ENCODE data around the gene ECT2L. TPM values are rescaled to one million over a fixed set of nuclear protein-coding genes. Genes with fewer than 3 reads are reported as not detected.
A peak's percentile ranks its signal among the peaks of the same experiment; 100 is the strongest.

The ECT2L gene
- total RNA-seq (2012; rRNA removed): not detected in 2 replicates

GRCh38 chr6:138795809-138796603 is at the start of gene ECT2L:
ECT2L (plus strand) TSS chr6:138796087; CDS start chr6:138813275, 17,188 bp downstream.
- Histone ChIP-seq H3K4me3 (ENCODE audit: low read length) (peak within 1 kb of the TSS; percentile 61), H3K36me3 (ENCODE audit: insufficient read depth, low read length) (no peaks in the 10 kb centered on the region), H3K4me2 (ENCODE audit: low read length) (peak within 1 kb of the TSS; percentile 81), H3K4me1 (ENCODE audit: control insufficient read depth, insufficient read depth, low read length) (no peaks in the 10 kb centered on the region), H3K27me3 (ENCODE audit: control insufficient read depth, insufficient read depth, low read length) (no peaks in the 10 kb centered on the region), H3K9ac (ENCODE audit: low read depth, low read length) (peak within 1 kb of the TSS; percentile 48), H3K9me3 (replicated peaks; ENCODE audit: low read length) (no peaks in the 10 kb centered on the region)

GRCh38 chr6:138752017-138752416 is 43.9 kb upstream of the ECT2L start:
- no peaks in the 10 kb centered on the region for H3K27me3 ChIP-seq (ENCODE audit: control insufficient read depth, insufficient read depth, low read length)
- H3K9me3 ChIP-seq (replicated peaks; ENCODE audit: low read length): no peaks in the 10 kb centered on the region
- no peak overlapping the region for H3K4me3 ChIP-seq (ENCODE audit: low read length)
- H3K4me2 ChIP-seq (ENCODE audit: low read length): no peak overlapping the region
- no peak overlapping the region for H3K9ac ChIP-seq (ENCODE audit: low read depth, low read length)
- H3K36me3 ChIP-seq (ENCODE audit: insufficient read depth, low read length): no peaks in the 10 kb centered on the region
- H3K4me1 ChIP-seq (ENCODE audit: control insufficient read depth, insufficient read depth, low read length): no peaks in the 10 kb centered on the region

- no peaks in the 10 kb centered on the region for H3K36me3 ChIP-seq (ENCODE audit: insufficient read depth, low read length)
- H3K27me3 ChIP-seq (ENCODE audit: control insufficient read depth, insufficient read depth, low read length): no peaks in the 10 kb centered on the region
- no peaks in the 10 kb centered on the region for H3K9me3 ChIP-seq (replicated peaks; ENCODE audit: low read length)
- H3K4me3 ChIP-seq (ENCODE audit: low read length): no peak overlapping the region
- H3K9ac ChIP-seq (ENCODE audit: low read depth, low read length): no peak overlapping the region
- H3K4me2 ChIP-seq (ENCODE audit: low read length): no peak overlapping the region
- no peaks in the 10 kb centered on the region for H3K4me1 ChIP-seq (ENCODE audit: control insufficient read depth, insufficient read depth, low read length)
Observed at GRCh38 chr6:138757136-138757535, 38.8 kb upstream of the ECT2L start.

- no peak overlapping the region for H3K4me3 ChIP-seq (ENCODE audit: low read length)
- no peaks in the 10 kb centered on the region for H3K36me3 ChIP-seq (ENCODE audit: insufficient read depth, low read length)
- no peak overlapping the region for H3K4me2 ChIP-seq (ENCODE audit: low read length)
- no peaks in the 10 kb centered on the region for H3K9me3 ChIP-seq (replicated peaks; ENCODE audit: low read length)
- no peaks in the 10 kb centered on the region for H3K4me1 ChIP-seq (ENCODE audit: control insufficient read depth, insufficient read depth, low read length)
- no peaks in the 10 kb centered on the region for H3K27me3 ChIP-seq (ENCODE audit: control insufficient read depth, insufficient read depth, low read length)
- H3K9ac ChIP-seq (ENCODE audit: low read depth, low read length): no peak overlapping the region
Observed at GRCh38 chr6:138765896-138766655, 29.8 kb upstream of the ECT2L start.

- Histone ChIP-seq H3K36me3 (ENCODE audit: insufficient read depth, low read length) (no peaks in the 10 kb centered on the region), H3K27me3 (ENCODE audit: control insufficient read depth, insufficient read depth, low read length) (no peaks in the 10 kb centered on the region), H3K4me1 (ENCODE audit: control insufficient read depth, insufficient read depth, low read length) (peaks cover 7% of the 10 kb centered on the region), H3K9ac (ENCODE audit: low read depth, low read length) (no peak overlapping the region), H3K4me3 (ENCODE audit: low read length) (no peak overlapping the region), H3K9me3 (replicated peaks; ENCODE audit: low read length) (no peaks in the 10 kb centered on the region), H3K4me2 (ENCODE audit: low read length) (no peak overlapping the region)
Observed at GRCh38 chr6:138769102-138769676, 26.7 kb upstream of the ECT2L start.

GRCh38 chr6:138772596-138773176 is 23.2 kb upstream of the ECT2L start:
- no peaks in the 10 kb centered on the region for H3K9me3 ChIP-seq (replicated peaks; ENCODE audit: low read length)
- peak overlapping the region; percentile 85 for H3K4me2 ChIP-seq (ENCODE audit: low read length)
- no peaks in the 10 kb centered on the region for H3K36me3 ChIP-seq (ENCODE audit: insufficient read depth, low read length)
- H3K9ac ChIP-seq (ENCODE audit: low read depth, low read length): peak overlapping the region; percentile 85
- peaks cover 13% of the 10 kb centered on the region for H3K4me1 ChIP-seq (ENCODE audit: control insufficient read depth, insufficient read depth, low read length)
- peak overlapping the region; percentile 84 for H3K4me3 ChIP-seq (ENCODE audit: low read length)
- no peaks in the 10 kb centered on the region for H3K27me3 ChIP-seq (ENCODE audit: control insufficient read depth, insufficient read depth, low read length)

- Histone ChIP-seq H3K4me1 (ENCODE audit: control insufficient read depth, insufficient read depth, low read length) (peaks cover 13% of the 10 kb centered on the region), H3K4me3 (ENCODE audit: low read length) (peak within 1 kb of the TSS; percentile 84), H3K27me3 (ENCODE audit: control insufficient read depth, insufficient read depth, low read length) (no peaks in the 10 kb centered on the region), H3K36me3 (ENCODE audit: insufficient read depth, low read length) (no peaks in the 10 kb centered on the region), H3K9ac (ENCODE audit: low read depth, low read length) (peak within 1 kb of the TSS; percentile 85), H3K9me3 (replicated peaks; ENCODE audit: low read length) (no peaks in the 10 kb centered on the region), H3K4me2 (ENCODE audit: low read length) (peak within 1 kb of the TSS; percentile 85)
Observed at GRCh38 chr6:138773177-138774091, 22.5 kb upstream of the ECT2L start, which contains the start of gene CCDC28A. CCDC28A (plus strand) TSS chr6:138773769; CDS start chr6:138776121, 2,352 bp downstream.

- Histone ChIP-seq H3K4me2 (ENCODE audit: low read length) (peak overlapping the region; percentile 85), H3K9me3 (replicated peaks; ENCODE audit: low read length) (no peaks in the 10 kb centered on the region), H3K4me3 (ENCODE audit: low read length) (peak overlapping the region; percentile 84), H3K36me3 (ENCODE audit: insufficient read depth, low read length) (no peaks in the 10 kb centered on the region), H3K4me1 (ENCODE audit: control insufficient read depth, insufficient read depth, low read length) (peaks cover 13% of the 10 kb centered on the region), H3K27me3 (ENCODE audit: control insufficient read depth, insufficient read depth, low read length) (no peaks in the 10 kb centered on the region), H3K9ac (ENCODE audit: low read depth, low read length) (peak overlapping the region; percentile 85)
Observed at GRCh38 chr6:138774370-138774769, 21.5 kb upstream of the ECT2L start.

- Histone ChIP-seq H3K4me3 (ENCODE audit: low read length) (no peak overlapping the region), H3K27me3 (ENCODE audit: control insufficient read depth, insufficient read depth, low read length) (no peaks in the 10 kb centered on the region), H3K4me1 (ENCODE audit: control insufficient read depth, insufficient read depth, low read length) (peaks cover 13% of the 10 kb centered on the region), H3K9me3 (replicated peaks; ENCODE audit: low read length) (no peaks in the 10 kb centered on the region), H3K9ac (ENCODE audit: low read depth, low read length) (no peak overlapping the region), H3K36me3 (ENCODE audit: insufficient read depth, low read length) (no peaks in the 10 kb centered on the region), H3K4me2 (ENCODE audit: low read length) (no peak overlapping the region)
Observed at GRCh38 chr6:138776659-138777058, 19.2 kb upstream of the ECT2L start.

- no peaks in the 10 kb centered on the region for H3K27me3 ChIP-seq (ENCODE audit: control insufficient read depth, insufficient read depth, low read length)
- no peak overlapping the region for H3K9ac ChIP-seq (ENCODE audit: low read depth, low read length)
- H3K36me3 ChIP-seq (ENCODE audit: insufficient read depth, low read length): no peaks in the 10 kb centered on the region
- H3K4me2 ChIP-seq (ENCODE audit: low read length): no peak overlapping the region
- H3K4me3 ChIP-seq (ENCODE audit: low read length): no peak overlapping the region
- peaks cover 7% of the 10 kb centered on the region for H3K4me1 ChIP-seq (ENCODE audit: control insufficient read depth, insufficient read depth, low read length)
- no peaks in the 10 kb centered on the region for H3K9me3 ChIP-seq (replicated peaks; ENCODE audit: low read length)
Observed at GRCh38 chr6:138778331-138778730, 17.6 kb upstream of the ECT2L start.

All from skeletal muscle satellite cell (primary cell).